Retinal pigment epithelial cell (primary cell): ENCODE data around the gene VAT1.

ENCODE experiments used
- DNase-seq: peaks from one replicate; pipeline ENCODE4 v3.0.0-alpha.2; 2010; ENCODE audit warnings: low read depth
- H3K4me3 ChIP-seq: 2 replicates; pipeline ENCODE4 v1.5.1; 2011; ENCODE audit warnings: mild to moderate bottlenecking, low read length, control low read depth, moderate library complexity
- TF ChIP-seq, protein P1 (sequence below): conservative IDR thresholded peaks from 2 replicates; pipeline ENCODE4 v1.5.1; 2011; ENCODE audit warnings: low read depth, low read length, control low read depth, inconsistent platforms

Gene VAT1

GRCh38 chr17:43027091-43028032 is 5.2 kb upstream of the VAT1 start:
- no peak for DNase-seq
- no peak overlapping the region for H3K4me3 ChIP-seq
- TF ChIP-seq, protein P1, sequence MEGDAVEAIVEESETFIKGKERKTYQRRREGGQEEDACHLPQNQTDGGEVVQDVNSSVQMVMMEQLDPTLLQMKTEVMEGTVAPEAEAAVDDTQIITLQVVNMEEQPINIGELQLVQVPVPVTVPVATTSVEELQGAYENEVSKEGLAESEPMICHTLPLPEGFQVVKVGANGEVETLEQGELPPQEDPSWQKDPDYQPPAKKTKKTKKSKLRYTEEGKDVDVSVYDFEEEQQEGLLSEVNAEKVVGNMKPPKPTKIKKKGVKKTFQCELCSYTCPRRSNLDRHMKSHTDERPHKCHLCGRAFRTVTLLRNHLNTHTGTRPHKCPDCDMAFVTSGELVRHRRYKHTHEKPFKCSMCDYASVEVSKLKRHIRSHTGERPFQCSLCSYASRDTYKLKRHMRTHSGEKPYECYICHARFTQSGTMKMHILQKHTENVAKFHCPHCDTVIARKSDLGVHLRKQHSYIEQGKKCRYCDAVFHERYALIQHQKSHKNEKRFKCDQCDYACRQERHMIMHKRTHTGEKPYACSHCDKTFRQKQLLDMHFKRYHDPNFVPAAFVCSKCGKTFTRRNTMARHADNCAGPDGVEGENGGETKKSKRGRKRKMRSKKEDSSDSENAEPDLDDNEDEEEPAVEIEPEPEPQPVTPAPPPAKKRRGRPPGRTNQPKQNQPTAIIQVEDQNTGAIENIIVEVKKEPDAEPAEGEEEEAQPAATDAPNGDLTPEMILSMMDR: no peak

- no peak for DNase-seq
- H3K4me3 ChIP-seq: no peak overlapping the region
- TF ChIP-seq, protein P1: no peak
Measured at GRCh38 chr17:43026595-43026994, 4.4 kb upstream of the VAT1 start.

DNA sequence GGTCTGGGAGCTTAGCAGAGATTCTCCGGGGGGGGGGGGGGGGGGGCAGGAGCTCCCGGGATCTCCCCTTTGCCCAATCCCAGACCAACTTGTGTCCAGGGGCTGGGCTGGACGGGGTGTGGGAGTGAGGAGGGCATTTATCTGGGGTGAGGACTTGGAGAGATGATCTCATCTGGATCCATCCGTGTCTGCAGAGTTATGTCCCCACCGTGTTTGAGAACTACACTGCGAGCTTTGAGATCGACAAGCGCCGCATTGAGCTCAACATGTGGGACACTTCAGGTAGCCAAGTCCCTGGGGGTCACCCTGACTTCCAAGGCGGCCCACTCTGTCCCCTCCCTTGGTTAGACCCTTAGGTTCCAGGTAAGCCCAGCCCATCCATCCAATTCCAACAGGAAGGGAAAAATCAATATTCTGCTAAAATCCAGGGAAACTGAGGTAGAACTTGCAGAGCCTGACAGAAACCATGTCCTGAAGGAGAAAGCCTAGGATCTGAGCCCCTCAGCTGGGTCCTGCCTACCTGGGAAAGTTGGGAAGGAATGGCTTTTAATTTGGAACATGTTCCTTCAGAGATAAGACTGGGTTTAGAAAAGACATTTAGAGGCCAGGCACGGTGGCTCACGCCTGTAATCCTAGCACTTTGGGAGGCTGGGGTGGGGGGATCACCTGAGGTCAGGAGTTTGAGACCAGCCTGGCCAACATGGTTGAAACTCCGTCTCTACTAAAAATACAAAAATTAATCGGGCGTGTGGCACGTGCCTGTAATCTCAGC is 3.8 kb upstream of the VAT1 start:
- H3K4me3 ChIP-seq: peak overlapping the region; percentile 49
- no peak for DNase-seq
- TF ChIP-seq, protein P1: no peak

GRCh38 chr17:43025290-43025657 is 3.1 kb upstream of the VAT1 start:
- no peak for DNase-seq
- peak overlapping the region; percentile 49 for H3K4me3 ChIP-seq
- TF ChIP-seq, protein P1: no peak

DNA sequence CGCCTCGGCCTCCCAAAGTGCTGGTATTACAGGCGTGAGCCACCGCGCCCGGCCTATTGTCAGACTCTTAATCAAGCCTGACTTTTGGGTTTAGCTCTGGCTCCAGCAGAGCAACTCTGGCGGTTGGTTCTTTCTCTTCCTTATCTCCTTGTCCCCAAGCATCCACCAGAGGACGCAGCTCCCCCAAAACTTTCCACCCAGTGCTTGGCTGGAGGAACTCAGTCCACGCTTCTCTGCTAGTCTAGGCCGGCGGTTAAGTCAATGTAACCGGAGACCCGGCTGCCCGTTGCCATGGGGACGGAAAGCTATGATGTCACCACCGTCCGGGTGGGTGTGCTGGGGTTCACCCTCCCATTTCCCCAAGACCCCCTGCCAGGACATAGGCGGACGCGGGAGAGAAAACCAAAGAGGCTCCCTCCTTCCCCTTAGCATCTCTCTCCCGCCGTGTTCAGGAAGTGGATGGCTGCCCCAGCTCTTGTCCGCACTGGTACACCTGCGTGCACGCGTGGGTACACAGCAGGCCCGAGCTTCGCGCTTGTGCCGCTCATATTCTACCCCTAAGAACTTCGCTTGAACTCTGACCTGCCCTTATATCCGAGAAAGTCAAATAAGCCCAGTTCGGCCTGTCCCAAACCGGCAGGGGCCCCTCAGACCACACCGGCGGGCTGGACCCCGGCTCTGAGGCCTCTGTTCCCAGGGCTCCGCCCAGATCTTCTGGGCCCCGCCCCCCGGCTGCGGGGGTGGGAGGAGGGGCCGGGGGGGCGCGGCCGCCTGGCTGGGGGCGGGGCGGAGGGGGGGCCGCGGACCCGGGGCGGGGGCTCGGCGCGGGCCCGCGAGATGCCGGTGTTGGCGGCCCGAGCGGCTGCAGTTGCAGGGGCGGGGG is 2.5 kb upstream of the VAT1 start, which contains the start of gene RND2:
Gene RND2, plus strand, starts transcription at position 825 of the 883 bp plus-strand sequence. CDS start 117 bp downstream, outside the sequence.
- H3K4me3 ChIP-seq: peak within 1 kb of the TSS; percentile 74
- DNase-seq: peak; percentile 75
- TF ChIP-seq, protein P1: peak; percentile 86
